Measurements from ENCODE around the gene ZNF275.

GRCh38 chrX:153353416-153353815 is 19.5 kb downstream of the ZNF275 start:
- TF ChIP-seq POLR2A (IDR thresholded peaks at IDR 0.05; ENCODE audit: low read depth, low read length) (no peak), CTCF (IDR thresholded peaks at IDR 0.05; ENCODE audit: extremely low read depth in 1 of 2, insufficient read depth in 1 of 2, low read depth in 1 of 2, low read length in 2 of 2) (no peak), EZH2 (IDR thresholded peaks at IDR 0.05; ENCODE audit: borderline replicate concordance, low read depth, low read length, severe bottlenecking) (no peak), MYC (IDR thresholded peaks at IDR 0.05; ENCODE audit: low read depth, low read length) (no peak), POLR2AphosphoS5 (IDR thresholded peaks at IDR 0.05; ENCODE audit: insufficient read depth, low read depth, low read length) (no peak), FOS (IDR thresholded peaks at IDR 0.05; ENCODE audit: borderline replicate concordance, insufficient read depth, low read length) (no peak), GATA2 (IDR thresholded peaks at IDR 0.05; ENCODE audit: insufficient read depth, insufficient read length, low read depth, low read length) (no peak)
